ENCODE measurements around the gene TM4SF18. TPM values are rescaled to one million over a fixed set of nuclear protein-coding genes. Genes with fewer than 3 reads are reported as not detected.
A peak's percentile ranks its signal among the peaks of the same experiment; 100 is the strongest.
"Not testable (repeated sequence)": the region's sequence is repeated elsewhere in the genome, so short reads cannot be mapped to it uniquely, and the experiment has no call there.

The TM4SF18 gene
- 10 to 100 TPM in 4 of 5 donors, 1 to 10 TPM in 1; 8.7 to 16.1 (median 11.7) TPM for polyA plus RNA-seq (ENCODE audit: insufficient read depth in 1 of 5, insufficient read length in 5 of 5, low replicate concordance in 1 of 5)
- long read RNA-seq, donor 1, partial matches to known transcripts: 0 of 5 reads
- long read RNA-seq, donor 1, other reads (novel, unspliced or antisense): 0 of 5 reads
- long read RNA-seq, donor 2, partial matches to known transcripts: 0 of 3 reads
- long read RNA-seq, donor 2, other reads (novel, unspliced or antisense): 0 of 3 reads
- long read RNA-seq, donor 3, partial matches to known transcripts: 0 of 3 reads
- long read RNA-seq, donor 3, other reads (novel, unspliced or antisense): 0 of 3 reads
- long read RNA-seq, donor 4, partial matches to known transcripts: 0 of 4 reads
- long read RNA-seq, donor 4, other reads (novel, unspliced or antisense): 0 of 4 reads
- long read RNA-seq, donor 5, transcript TM4SF18-201 (6 exons, 3,852 nt): major isoform, 5 of 6 reads
- long read RNA-seq, donor 5, partial matches to known transcripts: 0 of 6 reads
- long read RNA-seq, donor 5, other reads (novel, unspliced or antisense): 0 of 6 reads
- long read RNA-seq, donor 6, partial matches to known transcripts: 0 of 5 reads
- long read RNA-seq, donor 6, other reads (novel, unspliced or antisense): 0 of 5 reads
- long read RNA-seq, donor 7, transcript TM4SF18-201 (6 exons, 3,852 nt): major isoform, 6 of 10 reads
- long read RNA-seq, donor 7, partial matches to known transcripts: 0 of 10 reads
- long read RNA-seq, donor 7, other reads (novel, unspliced or antisense): 0 of 10 reads
- long read RNA-seq, donor 8: 0 reads

DNA sequence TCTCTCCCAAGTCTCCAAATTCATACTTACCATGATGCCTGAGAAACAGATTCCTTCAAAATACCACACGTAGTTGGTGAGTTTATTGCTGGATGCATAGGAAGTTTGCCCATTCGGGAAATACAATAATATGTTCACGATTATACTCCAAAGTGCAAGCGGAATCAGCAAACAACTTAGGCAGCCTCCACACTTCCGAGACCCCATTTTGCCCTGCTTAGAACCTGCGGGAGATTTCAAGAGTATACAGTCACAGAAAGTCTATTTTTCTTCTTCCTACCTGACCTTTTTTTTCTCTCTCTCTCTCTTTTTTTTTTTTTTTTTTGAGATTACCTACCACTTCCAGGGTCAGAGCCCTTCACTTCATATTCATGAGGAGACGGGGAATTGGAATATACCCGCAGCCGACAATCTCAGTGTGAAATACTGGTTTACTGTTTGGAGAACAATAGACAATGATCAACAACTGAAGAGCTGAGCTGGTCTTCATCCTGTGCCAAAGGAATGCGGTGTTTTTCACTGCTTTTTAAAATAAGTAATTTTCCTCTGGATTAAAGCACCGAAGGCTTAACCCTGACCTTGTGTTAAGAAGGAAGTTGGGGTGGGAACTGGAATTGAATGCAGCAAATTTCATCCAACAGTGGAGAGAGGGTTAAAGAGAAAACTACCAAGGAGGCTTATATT, at the start of gene TM4SF18:
Gene TM4SF18 (minus strand): TSS at position 461 of the 684 bp plus-strand sequence. CDS start 254 bp downstream, at position 207.
- DNase-seq: no peak

DNA sequence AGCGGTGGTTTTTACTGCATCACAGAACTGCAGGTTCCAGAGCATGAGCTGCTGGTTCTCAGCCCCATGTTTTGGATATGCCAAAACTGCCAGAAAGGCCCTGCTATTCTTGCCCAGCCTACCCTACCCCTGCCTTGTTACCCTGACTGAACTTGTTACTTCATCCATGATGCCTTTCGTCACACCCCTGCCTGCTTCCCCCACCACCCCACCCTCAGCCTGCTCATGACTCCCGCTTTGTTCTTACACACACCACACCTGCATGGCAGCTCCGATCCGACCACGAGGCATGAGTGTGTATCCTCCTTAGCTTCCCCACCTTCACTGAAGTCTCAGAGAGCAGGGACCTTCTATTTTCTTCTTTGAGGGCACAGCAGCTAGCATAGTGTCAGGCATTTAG, 49.1 kb upstream of the TM4SF18 start:
- no peak for DNase-seq

GRCh38 chr3:149382101-149382467, 48.6 kb upstream of the TM4SF18 start:
- DNase-seq: no peak

GRCh38 chr3:149381173-149382100, 48.0 kb upstream of the TM4SF18 start:
- no peak for DNase-seq

DNA sequence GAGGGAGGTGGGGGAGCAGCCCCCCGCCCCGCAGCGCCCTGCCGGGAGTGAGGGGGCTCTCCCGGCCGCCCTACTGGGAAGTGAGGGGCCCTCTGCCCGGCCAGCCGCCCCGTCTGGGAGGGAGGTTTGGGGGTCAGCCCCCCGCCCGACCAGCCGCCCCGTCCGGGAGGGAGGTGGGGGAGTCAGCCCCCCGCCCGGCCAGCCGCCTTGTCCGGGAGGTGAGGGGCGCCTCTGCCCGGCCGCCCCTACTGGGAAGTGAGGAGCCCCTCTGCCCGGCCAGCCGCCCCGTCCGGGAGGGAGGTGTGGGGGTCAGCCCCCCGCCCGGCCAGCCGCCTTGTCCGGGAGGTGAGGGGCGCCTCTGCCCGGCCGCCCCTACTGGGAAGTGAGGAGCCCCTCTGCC, 46.8 kb upstream of the TM4SF18 start:
- not testable (repeated sequence) for DNase-seq

GRCh38 chr3:149378478-149379309, 45.3 kb upstream of the TM4SF18 start:
- no peak for DNase-seq

DNA sequence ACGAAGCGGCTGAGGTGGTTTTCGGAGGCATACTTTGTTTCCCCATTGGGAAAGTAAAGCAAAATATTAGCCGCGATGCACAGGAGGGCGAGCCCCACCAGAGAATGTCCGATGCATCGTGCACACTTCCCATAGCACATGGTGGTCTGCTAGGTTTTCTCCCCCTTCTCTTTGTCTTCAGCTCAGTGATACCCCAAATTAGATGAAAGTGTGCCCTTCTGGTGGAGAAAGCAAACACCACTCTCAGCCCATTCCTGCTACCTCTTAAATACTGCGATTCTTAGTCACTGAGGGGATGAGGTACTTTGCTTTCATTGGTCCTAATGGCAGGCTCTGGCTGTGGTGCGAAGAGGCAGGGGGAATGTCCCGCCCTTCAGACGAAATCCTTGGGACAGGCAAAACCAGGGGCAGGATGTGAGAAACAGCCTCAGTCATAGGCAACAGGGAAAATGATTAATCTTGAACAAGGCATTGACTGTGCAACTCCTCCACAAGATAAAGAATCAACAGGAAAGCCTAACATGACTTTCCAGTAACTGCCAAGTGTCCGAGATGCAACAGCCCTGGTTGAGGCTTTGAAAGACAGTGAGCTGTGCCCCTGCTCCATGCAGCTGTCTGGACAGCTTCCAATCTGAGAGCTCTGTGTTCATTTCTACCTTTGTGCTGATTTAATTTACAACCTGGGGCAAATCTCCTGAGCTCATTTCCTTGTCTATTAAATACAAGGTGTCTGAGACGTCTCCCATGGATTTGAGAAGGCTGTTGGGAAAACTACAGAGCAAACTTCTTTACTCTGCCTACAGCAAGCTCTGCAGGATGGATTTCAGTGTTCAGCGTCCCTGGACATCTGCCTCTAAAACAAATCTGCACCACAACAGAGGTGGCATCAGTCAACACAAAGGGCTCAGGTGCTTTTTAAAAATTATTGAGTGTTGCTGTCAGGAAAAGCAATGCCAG, 44.2 kb upstream of the TM4SF18 start, which contains the start of gene TM4SF1:
Gene TM4SF1 (minus strand): TSS at position 242 of the 957 bp plus-strand sequence. CDS start 102 bp downstream, at position 140.
- peak; percentile 42 to 52 for DNase-seq

- DNase-seq: peak; percentile 52 to 63
These were observed 43.4 kb upstream of the TM4SF18 start for GRCh38 chr3:149376718-149377407.

- DNase-seq: no peak
These were observed 42.2 kb upstream of the TM4SF18 start for GRCh38 chr3:149375501-149376196.

DNA sequence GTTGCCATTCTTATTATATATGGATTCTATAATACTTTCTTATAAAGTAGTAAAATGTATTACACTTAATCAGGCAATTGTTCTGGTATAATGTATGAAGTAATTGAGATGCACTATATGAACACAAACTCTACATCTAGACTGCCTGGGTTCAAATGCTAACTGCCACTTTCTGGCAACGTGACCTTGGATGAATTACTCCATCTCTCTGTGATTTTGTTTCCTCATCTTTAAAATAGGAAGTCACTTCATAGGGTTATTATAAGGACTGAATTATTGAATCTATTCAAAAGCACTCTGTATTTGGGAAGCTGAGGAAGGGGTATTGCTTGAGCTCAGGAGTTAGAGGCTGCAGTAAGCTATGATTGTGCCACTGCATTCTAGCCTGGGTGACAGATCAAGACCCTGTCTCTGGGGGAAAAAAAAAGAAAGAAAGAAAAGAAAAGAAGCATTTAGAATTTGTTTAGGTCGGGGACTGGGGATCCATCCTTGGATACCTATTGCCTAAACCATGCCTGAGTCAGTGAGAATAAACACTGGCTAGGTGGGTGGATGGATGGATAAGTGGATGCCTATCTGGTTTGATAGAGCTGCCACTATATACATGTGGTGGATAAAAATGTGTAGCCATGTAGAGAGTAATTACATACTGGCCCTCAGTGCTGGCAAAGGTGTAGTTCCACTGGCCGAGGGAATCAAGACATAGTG, 41.5 kb upstream of the TM4SF18 start:
- DNase-seq: no peak

GRCh38 chr3:149374391-149374790, 41.0 kb upstream of the TM4SF18 start:
- DNase-seq: no peak

DNA sequence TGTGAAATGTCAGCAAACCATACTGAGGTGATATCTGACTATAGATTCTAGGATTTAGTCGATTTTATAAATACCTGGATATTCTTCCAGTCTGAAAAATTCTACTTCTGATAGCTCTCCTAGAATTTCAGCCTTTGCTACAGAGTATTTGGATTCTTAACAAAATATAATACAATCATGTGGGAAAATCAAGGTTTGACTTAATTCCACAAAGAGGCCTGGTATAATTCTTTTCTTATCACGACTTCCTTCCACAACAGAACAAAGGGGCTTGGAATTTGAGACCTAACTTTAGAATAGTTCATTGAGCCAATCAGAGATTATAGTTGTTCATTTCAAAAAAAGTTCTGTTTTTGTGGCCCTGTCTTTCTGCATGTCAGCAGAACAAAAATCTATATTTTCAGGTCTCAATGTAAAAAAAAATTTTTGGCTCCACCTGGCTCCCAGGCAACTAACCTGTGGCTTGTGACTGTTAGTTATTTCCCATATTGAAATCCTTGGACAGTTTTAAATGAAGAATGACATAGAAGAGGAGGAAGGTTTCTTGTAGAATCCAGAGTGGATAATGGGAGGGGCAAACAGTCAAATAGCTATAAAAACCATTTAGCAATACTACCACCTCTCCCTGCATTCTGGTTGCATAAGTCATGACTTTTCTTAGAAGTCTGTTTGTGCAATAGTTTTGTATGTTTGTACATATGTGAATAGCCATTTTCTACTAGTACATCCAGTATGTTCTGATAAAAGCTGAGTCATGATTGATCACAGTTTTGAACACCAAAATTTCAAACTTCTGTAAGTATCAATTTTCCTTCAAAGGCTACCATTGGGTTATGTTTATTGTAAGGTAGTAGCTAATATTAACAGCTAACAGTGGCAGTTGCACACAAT, 40.0 kb upstream of the TM4SF18 start:
- DNase-seq: no peak

DNA sequence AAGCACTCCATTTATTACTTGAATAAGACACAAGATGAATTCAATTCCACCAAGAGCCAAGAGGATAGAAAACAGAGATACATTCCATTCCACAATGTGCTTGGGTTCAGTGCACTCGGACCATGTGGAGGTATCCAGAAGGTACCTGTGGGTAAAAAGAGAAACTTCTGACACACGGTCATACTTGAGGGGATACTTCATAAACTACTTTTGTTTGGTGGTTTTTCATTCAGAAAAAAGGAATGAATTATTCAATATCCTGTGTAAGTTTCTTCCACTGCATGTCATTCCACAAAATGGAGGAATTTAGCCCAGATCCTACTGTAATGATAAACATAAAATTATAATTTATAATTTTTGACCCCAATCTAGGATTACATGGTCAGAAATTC, 38.3 kb upstream of the TM4SF18 start:
- DNase-seq: no peak

GRCh38 chr3:149371001-149371722, 37.7 kb upstream of the TM4SF18 start:
- DNase-seq: no peak

Measured in right lung (tissue), 10 donors.